Measurements from ENCODE around the gene PRDM16. TPM values are rescaled to one million over a fixed set of nuclear protein-coding genes. Genes with fewer than 3 reads are reported as not detected.

PRDM16 gene
- polyA plus RNA-seq, 1 experiment, result 0.06 TPM

- DNase-seq (ENCODE audit: low read depth, low spot score), result no peak
- Histone ChIP-seq H3K4me3 (ENCODE audit: low read depth, low read length) (no peak overlapping the region), H3K27ac (ENCODE audit: low read depth, low read length) (no peak overlapping the region), H3K9me3 (ENCODE audit: control insufficient read depth, insufficient read depth, low read length) (no peaks in the 10 kb centered on the region; the same call in 1 of the 2 replicates), H3K27me3 (ENCODE audit: control insufficient read depth, insufficient read depth, low read length) (no peaks in the 10 kb centered on the region)
- no peak for TF ChIP-seq CTCF (IDR thresholded peaks at IDR 0.05; ENCODE audit: low read depth, low read length)
- CTCF ChIA-PET, result no interaction called here
- POLR2A ChIA-PET, result no interaction called here
Measured at GRCh38 chr1:3105167-3105863, 36.3 kb downstream of the PRDM16 start.

GRCh38 chr1:3106216-3106615 lies 37.2 kb downstream of the PRDM16 start:
- POLR2A ChIA-PET, result no interaction called here

GRCh38 chr1:3107201-3107600 lies 38.2 kb downstream of the PRDM16 start:
- POLR2A ChIA-PET, result no interaction called here
- H3K4me3 ChIP-seq (ENCODE audit: low read depth, low read length), result no peak overlapping the region
- no peak overlapping the region for H3K27ac ChIP-seq (ENCODE audit: low read depth, low read length)
- H3K27me3 ChIP-seq (ENCODE audit: control insufficient read depth, insufficient read depth, low read length), result no peaks in the 10 kb centered on the region
- no peak for DNase-seq (ENCODE audit: low read depth, low spot score)
- CTCF ChIA-PET, result no interaction called here
- peaks cover 12% of the 10 kb centered on the region; the same call in 1 of the 2 replicates for H3K9me3 ChIP-seq (ENCODE audit: control insufficient read depth, insufficient read depth, low read length)
- TF ChIP-seq CTCF (IDR thresholded peaks at IDR 0.05; ENCODE audit: low read depth, low read length), result no peak

More at GRCh38 chr1:3106216-3106615, 37.2 kb downstream of the PRDM16 start:
- Histone ChIP-seq H3K4me3 (ENCODE audit: low read depth, low read length) (no peak overlapping the region), H3K9me3 (ENCODE audit: control insufficient read depth, insufficient read depth, low read length) (peaks cover 6% of the 10 kb centered on the region; the same call in 1 of the 2 replicates), H3K27me3 (ENCODE audit: control insufficient read depth, insufficient read depth, low read length) (no peaks in the 10 kb centered on the region), H3K27ac (ENCODE audit: low read depth, low read length) (no peak overlapping the region)
- no peak for DNase-seq (ENCODE audit: low read depth, low spot score)
- TF ChIP-seq CTCF (IDR thresholded peaks at IDR 0.05; ENCODE audit: low read depth, low read length), result no peak
- CTCF ChIA-PET, result no interaction called here

GRCh38 chr1:3109355-3109754 lies 40.4 kb downstream of the PRDM16 start:
- no peak for TF ChIP-seq CTCF (IDR thresholded peaks at IDR 0.05; ENCODE audit: low read depth, low read length)
- POLR2A ChIA-PET, result no interaction called here
- H3K9me3 ChIP-seq (ENCODE audit: control insufficient read depth, insufficient read depth, low read length), result peaks cover 34% of the 10 kb centered on the region
- H3K4me3 ChIP-seq (ENCODE audit: low read depth, low read length), result no peak overlapping the region
- CTCF ChIA-PET, result no interaction called here
- no peak overlapping the region for H3K27ac ChIP-seq (ENCODE audit: low read depth, low read length)
- DNase-seq (ENCODE audit: low read depth, low spot score), result no peak
- H3K27me3 ChIP-seq (ENCODE audit: control insufficient read depth, insufficient read depth, low read length), result no peaks in the 10 kb centered on the region

- no peaks in the 10 kb centered on the region for H3K27me3 ChIP-seq (ENCODE audit: control insufficient read depth, insufficient read depth, low read length)
- no peak overlapping the region for H3K4me3 ChIP-seq (ENCODE audit: low read depth, low read length)
- no peak overlapping the region for H3K27ac ChIP-seq (ENCODE audit: low read depth, low read length)
- peaks cover 55% of the 10 kb centered on the region for H3K9me3 ChIP-seq (ENCODE audit: control insufficient read depth, insufficient read depth, low read length)
- CTCF ChIA-PET, result no interaction called here
- POLR2A ChIA-PET, result no interaction called here
- no peak for DNase-seq (ENCODE audit: low read depth, low spot score)
- no peak for TF ChIP-seq CTCF (IDR thresholded peaks at IDR 0.05; ENCODE audit: low read depth, low read length)
Measured at GRCh38 chr1:3111348-3112021, 42.5 kb downstream of the PRDM16 start.

All from AG04450 (cell line).